ENCODE results near the gene FITM2. TPM values are rescaled to one million over a fixed set of nuclear protein-coding genes. Genes with fewer than 3 reads are reported as not detected.

The FITM2 gene
- polyA plus RNA-seq, 1 donor, result 7.2 TPM

GRCh38 chr20:44279228-44279627, 31.8 kb downstream of the FITM2 start:
- DNase-seq, result no peak

GRCh38 chr20:44274303-44275017, 36.5 kb downstream of the FITM2 start:
- no peak for DNase-seq

GRCh38 chr20:44273231-44274215, 37.5 kb downstream of the FITM2 start:
- no peak for DNase-seq

GRCh38 chr20:44271915-44272663, 38.9 kb downstream of the FITM2 start:
- no peak for DNase-seq

- DNase-seq, result no peak
Measured at GRCh38 chr20:44268802-44269201, 42.2 kb downstream of the FITM2 start.

GRCh38 chr20:44264287-44264686, 46.7 kb downstream of the FITM2 start:
- DNase-seq, result no peak

- no peak for DNase-seq
Measured at GRCh38 chr20:44258226-44258890, 52.6 kb downstream of the FITM2 start.

- no peak for DNase-seq
Measured at GRCh38 chr20:44256961-44257360, 54.0 kb downstream of the FITM2 start.

- no peak for DNase-seq
Measured at GRCh38 chr20:44255942-44256341, 55.1 kb downstream of the FITM2 start.

- no peak for DNase-seq
Measured at GRCh38 chr20:44254073-44254472, 56.9 kb downstream of the FITM2 start.

- DNase-seq, result no peak
Measured at GRCh38 chr20:44253528-44253927, 57.5 kb downstream of the FITM2 start.

Other genes starting within 250 kb of the FITM2 start
- 127 TPM for gene JPH2, start 124.0 kb downstream of the FITM2 start, polyA plus RNA-seq (ENCODE audit: insufficient read length)
- 29.5 TPM for gene OSER1, start 100.4 kb downstream of the FITM2 start, polyA plus RNA-seq (ENCODE audit: insufficient read length)
- 0.30 TPM for gene GDAP1L1, start 63.9 kb downstream of the FITM2 start, polyA plus RNA-seq (ENCODE audit: insufficient read length)
- gene R3HDML, start 25.8 kb upstream of the FITM2 start, polyA plus RNA-seq (ENCODE audit: insufficient read length), result not detected
- 0.04 TPM for gene HNF4A, start 44.5 kb upstream of the FITM2 start, polyA plus RNA-seq (ENCODE audit: insufficient read length)
- 5.0 TPM for gene TTPAL, start 164.7 kb upstream of the FITM2 start, polyA plus RNA-seq (ENCODE audit: insufficient read length)
- gene SERINC3, start 210.9 kb upstream of the FITM2 start, polyA plus RNA-seq (ENCODE audit: insufficient read length), result 54.0 TPM

All from hindlimb muscle (tissue), 1 donor.